Uterus (tissue), 4 donors: Measurements from ENCODE around the gene CEP112. TPM values are rescaled to one million over a fixed set of nuclear protein-coding genes. Genes with fewer than 3 reads are reported as not detected.

ENCODE experiments used
- DNase-seq, 2 donors: peaks; one replicate each; pipeline ENCODE4 v3.0.0-alpha.2; 2019 to 2020
- H3K27ac ChIP-seq, 2 donors: fragments of 200-600 bp; sonication (generic); 1 replicate in 1 of 2; 2 replicates in 1 of 2; pipeline ENCODE4 v1.5.1; 2016 to 2018
- H3K27me3 ChIP-seq, 2 donors: fragments of 200-600 bp; sonication (generic); one replicate each; pipeline ENCODE4 v1.5.1; 2018 to 2019; ENCODE audit warnings: control low read depth in 1 of 2
- H3K36me3 ChIP-seq, 2 donors: fragments of 200-600 bp; sonication (generic); one replicate each; pipeline ENCODE4 v1.5.1; 2019; ENCODE audit warnings: control low read depth in 1 of 2
- H3K4me1 ChIP-seq, 2 donors: fragments of 200-600 bp; sonication (generic); one replicate each; pipeline ENCODE4 v1.5.1; 2018 to 2019; ENCODE audit warnings: control low read depth in 1 of 2
- H3K4me3 ChIP-seq, 2 donors: fragments of 200-600 bp; sonication (generic); 1 replicate in 1 of 2; 2 replicates in 1 of 2; pipeline ENCODE4 v1.5.1; 2018 to 2019; ENCODE audit warnings: mild to moderate bottlenecking in 1 of 2
- H3K9me3 ChIP-seq, 2 donors: fragments of 200-600 bp; sonication (generic); one replicate each; pipeline ENCODE4 v1.5.1; 2019; ENCODE audit warnings: control low read depth in 1 of 2
- POLR2A ChIP-seq, 2 donors: fragments of 450-650 bp; IDR thresholded peaks; one replicate each; pipeline ENCODE4 v1.6.1; 2016; ENCODE audit warnings: antibody characterized with exemption in 2 of 2, mild to moderate bottlenecking in 1 of 2, moderate library complexity in 1 of 2
- intact Hi-C: fragments of 100-400 bp; cut with DNase I; formaldehyde crosslinking; loops from one replicate; pipeline ENCODE4 v1.15.1; 2023; ENCODE audit warnings: low total_unique reads
- total RNA-seq, 4 donors: library from RNA; depleted of rRNA in 3 of 4; stranded (reverse); fragments of >200 nt in 3 of 4; gene quantifications; one replicate each; pipeline versions ENCODE4 v1.1.0 to v1.2.4, GENCODE V29; 2014 to 2023
- TF ChIP-seq, protein P1 (sequence below), 4 experiments: fragments of 200-600 bp in 2 of 4; fragments of 450-650 bp in 2 of 4; sonication (generic) in 2 of 4; IDR thresholded peaks; one replicate each; pipeline ENCODE4 v1.5.1; 2016 to 2019; ENCODE audit warnings: antibody characterized with exemption in 4 of 4, mild to moderate bottlenecking in 2 of 4, moderate library complexity in 1 of 4
- donor health status: DM: yes; HTN: yes; CAD: no.

CEP112 gene
- total RNA-seq, 4 donors from 2014 or later: 36.6 to 96.5 (median 52.4) TPM

DNA sequence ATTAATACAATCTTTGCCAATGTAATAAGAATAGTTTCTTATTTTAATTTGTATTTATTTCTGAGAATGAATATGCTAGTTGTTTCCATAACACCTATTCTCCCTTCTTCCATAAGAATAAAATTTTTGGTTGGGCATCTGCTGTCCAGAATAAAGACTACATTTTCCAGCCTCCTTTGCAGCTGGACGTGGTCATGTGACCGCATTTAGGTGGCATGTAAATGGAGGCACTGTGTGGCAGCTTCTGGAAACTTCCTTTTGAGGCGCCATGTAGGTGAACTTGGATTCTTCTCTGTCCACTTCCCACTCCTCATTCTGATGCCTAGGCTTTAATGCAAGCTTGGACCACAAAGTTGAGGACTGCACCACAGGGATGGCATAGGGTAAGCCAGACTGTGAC, 415.0 kb downstream of the CEP112 start:
- H3K27me3 ChIP-seq: no peaks in the 10 kb centered on the region
- DNase-seq: no peak
- TF ChIP-seq, protein P1, sequence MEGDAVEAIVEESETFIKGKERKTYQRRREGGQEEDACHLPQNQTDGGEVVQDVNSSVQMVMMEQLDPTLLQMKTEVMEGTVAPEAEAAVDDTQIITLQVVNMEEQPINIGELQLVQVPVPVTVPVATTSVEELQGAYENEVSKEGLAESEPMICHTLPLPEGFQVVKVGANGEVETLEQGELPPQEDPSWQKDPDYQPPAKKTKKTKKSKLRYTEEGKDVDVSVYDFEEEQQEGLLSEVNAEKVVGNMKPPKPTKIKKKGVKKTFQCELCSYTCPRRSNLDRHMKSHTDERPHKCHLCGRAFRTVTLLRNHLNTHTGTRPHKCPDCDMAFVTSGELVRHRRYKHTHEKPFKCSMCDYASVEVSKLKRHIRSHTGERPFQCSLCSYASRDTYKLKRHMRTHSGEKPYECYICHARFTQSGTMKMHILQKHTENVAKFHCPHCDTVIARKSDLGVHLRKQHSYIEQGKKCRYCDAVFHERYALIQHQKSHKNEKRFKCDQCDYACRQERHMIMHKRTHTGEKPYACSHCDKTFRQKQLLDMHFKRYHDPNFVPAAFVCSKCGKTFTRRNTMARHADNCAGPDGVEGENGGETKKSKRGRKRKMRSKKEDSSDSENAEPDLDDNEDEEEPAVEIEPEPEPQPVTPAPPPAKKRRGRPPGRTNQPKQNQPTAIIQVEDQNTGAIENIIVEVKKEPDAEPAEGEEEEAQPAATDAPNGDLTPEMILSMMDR (IDR thresholded peaks at IDR 0.05): no peak
- no peaks in the 10 kb centered on the region for H3K9me3 ChIP-seq
- intact Hi-C loops: no loop called here
- no peaks in the 10 kb centered on the region for H3K4me1 ChIP-seq
- no peak overlapping the region for H3K27ac ChIP-seq
- no peaks in the 10 kb centered on the region for H3K36me3 ChIP-seq
- H3K4me3 ChIP-seq: no peak overlapping the region

DNA sequence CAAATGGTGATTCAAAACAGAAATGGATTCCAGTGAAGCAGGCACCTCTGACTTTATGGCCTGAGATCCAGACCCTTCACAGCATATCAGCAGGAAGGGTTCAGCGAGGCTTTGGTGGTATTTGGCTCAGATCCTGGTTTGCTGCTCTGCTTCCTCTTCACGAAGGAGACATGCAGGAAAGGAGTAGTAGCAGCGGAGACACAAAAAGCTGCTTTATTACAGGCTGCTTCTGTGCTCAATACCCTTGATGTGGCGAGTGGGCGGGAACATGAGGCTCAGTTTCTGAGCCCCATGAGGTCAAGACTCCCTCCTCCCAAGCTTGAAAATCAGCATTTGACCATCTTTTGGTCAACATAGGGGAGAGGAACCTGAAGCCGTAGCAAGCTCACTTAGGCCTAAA, 417.1 kb downstream of the CEP112 start:
- Histone ChIP-seq H3K4me3 (no peak overlapping the region), H3K27ac (no peak overlapping the region), H3K27me3 (no peaks in the 10 kb centered on the region), H3K4me1 (no peaks in the 10 kb centered on the region), H3K9me3 (no peaks in the 10 kb centered on the region), H3K36me3 (peaks cover 0 to 2% of the 10 kb centered on the region in 2 donors)
- intact Hi-C loops: no loop called here
- no peak for TF ChIP-seq POLR2A (IDR thresholded peaks at IDR 0.05)
- TF ChIP-seq, protein P1 (IDR thresholded peaks at IDR 0.05): no peak
- DNase-seq: no peak

GRCh38 chr17:65772989-65773388, 418.9 kb downstream of the CEP112 start:
- Histone ChIP-seq H3K27me3 (no peaks in the 10 kb centered on the region), H3K4me1 (no peaks in the 10 kb centered on the region), H3K4me3 (no peak overlapping the region), H3K27ac (no peak overlapping the region), H3K9me3 (no peaks in the 10 kb centered on the region), H3K36me3 (peaks cover 0 to 2% of the 10 kb centered on the region in 2 donors)
- intact Hi-C loops: no loop called here
- no peak for DNase-seq
- TF ChIP-seq, protein P1 (IDR thresholded peaks at IDR 0.05): no peak
- TF ChIP-seq POLR2A (IDR thresholded peaks at IDR 0.05): no peak

GRCh38 chr17:65771704-65772103, 420.2 kb downstream of the CEP112 start:
- no peak overlapping the region for H3K4me3 ChIP-seq
- no peak for TF ChIP-seq POLR2A (IDR thresholded peaks at IDR 0.05)
- TF ChIP-seq, protein P1 (IDR thresholded peaks at IDR 0.05): no peak
- H3K27ac ChIP-seq: no peak overlapping the region
- DNase-seq: no peak
- H3K36me3 ChIP-seq: peaks cover 0 to 2% of the 10 kb centered on the region in 2 donors
- intact Hi-C loops: no loop called here
- no peaks in the 10 kb centered on the region for H3K27me3 ChIP-seq
- no peaks in the 10 kb centered on the region for H3K4me1 ChIP-seq
- H3K9me3 ChIP-seq: no peaks in the 10 kb centered on the region

GRCh38 chr17:65763786-65764185, 428.1 kb downstream of the CEP112 start:
- intact Hi-C loops: no loop called here
- H3K4me1 ChIP-seq: no peaks in the 10 kb centered on the region
- TF ChIP-seq POLR2A (IDR thresholded peaks at IDR 0.05): no peak
- TF ChIP-seq, protein P1 (IDR thresholded peaks at IDR 0.05): no peak

More at GRCh38 chr17:65763786-65764185, 428.1 kb downstream of the CEP112 start:
- Histone ChIP-seq H3K27me3 (no peaks in the 10 kb centered on the region), H3K4me3 (no peak overlapping the region), H3K27ac (no peak overlapping the region), H3K9me3 (no peaks in the 10 kb centered on the region), H3K36me3 (no peaks in the 10 kb centered on the region)
- DNase-seq: no peak
